Spleen (tissue), 13 donors: Measurements from ENCODE around the gene CACNB2. TPM values are rescaled to one million over a fixed set of nuclear protein-coding genes. Genes with fewer than 3 reads are reported as not detected.

ENCODE experiments used
- DNase-seq: peaks from one replicate; pipeline ENCODE4 v3.0.0-alpha.2; 2020
- H3K27ac ChIP-seq, 8 donors: fragments of 200-600 bp; sonication (generic) in 7 of 8; 1 replicate in 4 of 8; 2 replicates in 4 of 8; pipeline versions ENCODE4 v1.5.0 to v1.8.0; 2016 to 2021; ENCODE audit warnings: inconsistent platforms in 4 of 8, mild to moderate bottlenecking in 4 of 8, moderate library complexity in 1 of 8
- H3K27me3 ChIP-seq, 7 donors: fragments of 200-600 bp; sonication (generic) in 6 of 7; replicated peaks in 1 of 7; 1 replicate in 4 of 7; 2 replicates in 3 of 7; pipeline versions ENCODE4 v1.5.0 to v1.8.0; 2016 to 2021; ENCODE audit warnings: inconsistent platforms in 3 of 7, mild to moderate bottlenecking in 1 of 7
- H3K36me3 ChIP-seq, 6 donors: fragments of 200-600 bp; sonication (generic) in 5 of 6; 1 replicate in 4 of 6; 2 replicates in 2 of 6; pipeline versions ENCODE4 v1.5.0 to v1.8.0; 2016 to 2021; ENCODE audit warnings: inconsistent platforms in 2 of 6
- H3K4me1 ChIP-seq, 6 donors: fragments of 200-600 bp; sonication (generic) in 5 of 6; 1 replicate in 3 of 6; 2 replicates in 3 of 6; pipeline versions ENCODE4 v1.5.0 to v1.8.0; 2016 to 2021; ENCODE audit warnings: inconsistent platforms in 3 of 6
- H3K4me3 ChIP-seq, 8 donors: fragments of 200-600 bp; sonication (generic) in 7 of 8; 1 replicate in 4 of 8; 2 replicates in 4 of 8; pipeline versions ENCODE4 v1.5.0 to v1.8.0; 2016 to 2021; ENCODE audit warnings: inconsistent platforms in 4 of 8, mild to moderate bottlenecking in 4 of 8, moderate library complexity in 2 of 8
- H3K9me3 ChIP-seq, 8 donors: fragments of 200-600 bp; sonication (generic) in 7 of 8; 1 replicate in 4 of 8; 2 replicates in 4 of 8; pipeline versions ENCODE4 v1.5.0 to v1.8.0; 2016 to 2021; ENCODE audit warnings: inconsistent platforms in 4 of 8
- POLR2A ChIP-seq, 3 donors: fragments of 450-650 bp; IDR thresholded peaks; one replicate each; pipeline ENCODE4 v1.5.1; 2017; ENCODE audit warnings: antibody characterized with exemption in 3 of 3, mild to moderate bottlenecking in 1 of 3
- POLR2AphosphoS5 ChIP-seq, 3 donors: sonication (generic); formaldehyde crosslinking; IDR thresholded peaks; one replicate each; pipeline ENCODE4 v1.5.1; 2017; ENCODE audit warnings: antibody characterized with exemption in 3 of 3
- WGBS, 5 donors: extraction: QIAGEN DNeasy Blood & Tissue Kit in 3 of 5; methylation state at CpG; one replicate each; pipeline versions ENCODE4 v1.1.5 to v1.1.7; 2013 to 2018; 5-methylcytosine and 5-hydroxymethylcytosine counted together
- intact Hi-C: fragments of 100-400 bp; cut with DNase I; formaldehyde crosslinking; loops from one replicate; pipeline ENCODE4 v1.15.0; 2023; ENCODE audit warnings: low total_unique reads
- long read RNA-seq, 2 donors: transcript quantifications; one replicate each; lab custom pipeline, GENCODE V29; 2026
- polyA plus RNA-seq, 3 donors: library from polyadenylated mRNA; stranded (reverse); fragments of 200-250 nt; gene quantifications; one replicate each; pipeline ENCODE4 v1.2.1, GENCODE V29; 2013
- total RNA-seq, 7 donors: library from RNA; depleted of rRNA in 3 of 7; stranded (reverse); fragments of >200 nt in 3 of 7; fragmentation: NEBNext Ultra II Directional in 4 of 7; extraction: Animal tissue kit (Norgen Biotek cat#: 25700) in 4 of 7; gene quantifications; one replicate each; pipeline versions ENCODE4 v1.1.0 to v1.2.1, GENCODE V29; 2016 to 2021
- TF ChIP-seq, protein P1 (sequence below), 11 experiments: fragments of 200-600 bp in 7 of 11; fragments of 450-650 bp in 4 of 11; sonication (generic) in 4 of 11; IDR thresholded peaks in 8 of 11; conservative IDR thresholded peaks in 3 of 11; 1 replicate in 7 of 11; 2 replicates in 4 of 11; pipeline versions ENCODE4 v1.4.0 to v1.8.0; 2016 to 2021; ENCODE audit warnings: antibody characterized with exemption in 11 of 11, inconsistent platforms in 4 of 11, mild to moderate bottlenecking in 1 of 11
- donor health status: healthy with polysubstance abuse.
- donor health status: DM: no; HTN: no; CAD: no; lungs with moderate emphysema.
- donor health status: DM: no; HTN: no; CAD: no.
- donor health status: Bipolar disorder and iron deficiency.
- donor health status: healthy.
- donor health status: DM: no; HTN: no; CAD: no.
- donor health status: DM: yes; HTN: yes; CAD: no.

The CACNB2 gene
- under 1 TPM in 6 of 7 donors, not detected in 1; 0.35 to 0.79 (median 0.50) TPM for total RNA-seq
- under 1 TPM; 0.17 to 0.35 (median 0.20) TPM for polyA plus RNA-seq
- long read RNA-seq, donor 1: 0 reads
- long read RNA-seq, donor 2: 0 reads

DNA sequence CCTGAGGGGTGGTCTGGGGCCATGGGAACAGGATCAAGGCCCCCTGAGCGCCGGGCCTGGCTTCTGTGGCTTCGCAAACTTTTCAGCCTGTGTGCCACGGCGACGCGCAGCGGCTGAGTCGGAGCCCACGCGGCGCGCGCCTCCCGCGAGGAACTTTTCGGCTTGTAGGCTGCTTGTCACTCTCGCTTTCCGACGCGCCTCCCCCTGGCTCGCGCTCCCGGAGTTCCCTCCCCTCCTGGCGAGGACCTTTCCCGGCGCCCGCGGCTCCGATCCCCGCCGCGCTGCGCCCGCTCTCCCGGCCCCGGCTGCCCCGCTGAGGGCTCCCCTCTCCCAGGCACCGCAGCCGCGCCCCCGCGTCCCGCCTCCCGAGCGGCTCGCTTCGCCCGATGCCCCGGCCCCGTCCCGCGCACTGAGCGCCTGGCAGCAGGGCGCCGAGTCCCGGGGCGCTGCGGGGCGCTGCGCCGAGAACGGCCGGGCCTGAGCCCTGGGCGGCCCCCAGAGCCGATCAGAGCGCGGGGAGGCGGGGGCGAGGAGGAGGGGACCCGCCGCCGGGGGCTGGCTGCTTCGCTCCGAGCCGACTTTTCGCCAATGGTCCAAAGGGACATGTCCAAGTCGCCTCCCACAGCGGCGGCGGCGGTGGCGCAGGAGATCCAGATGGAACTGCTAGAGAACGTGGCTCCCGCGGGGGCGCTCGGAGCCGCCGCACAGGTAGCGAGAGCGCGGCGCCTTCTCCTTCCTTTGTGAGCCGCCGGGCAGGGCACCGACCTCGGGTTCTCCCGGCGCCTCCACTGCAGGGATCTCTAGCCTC, at the start of gene CACNB2:
CACNB2 (plus strand) TSS at position 276 of the 808 bp plus-strand sequence.
- Histone ChIP-seq H3K36me3 (no peaks in the 10 kb centered on the region), H3K27ac (no peak within 1 kb of the TSS), H3K4me3 (peak within 1 kb of the TSS in 7 of 8 donors; percentile 26 to 62 (median 34)), H3K27me3 (peaks cover 0 to 44% (median 29%) of the 10 kb centered on the region in 7 donors), H3K4me1 (peaks cover 0 to 18% (median 13%) of the 10 kb centered on the region in 6 donors), H3K9me3 (no peaks in the 10 kb centered on the region)
- 1 to 2% (median 1%) methylated on average over 27 to 100 of the region's 100 CpGs for WGBS, 5 donors
- no peak for DNase-seq
- intact Hi-C loops: no loop called here
- TF ChIP-seq, protein P1, sequence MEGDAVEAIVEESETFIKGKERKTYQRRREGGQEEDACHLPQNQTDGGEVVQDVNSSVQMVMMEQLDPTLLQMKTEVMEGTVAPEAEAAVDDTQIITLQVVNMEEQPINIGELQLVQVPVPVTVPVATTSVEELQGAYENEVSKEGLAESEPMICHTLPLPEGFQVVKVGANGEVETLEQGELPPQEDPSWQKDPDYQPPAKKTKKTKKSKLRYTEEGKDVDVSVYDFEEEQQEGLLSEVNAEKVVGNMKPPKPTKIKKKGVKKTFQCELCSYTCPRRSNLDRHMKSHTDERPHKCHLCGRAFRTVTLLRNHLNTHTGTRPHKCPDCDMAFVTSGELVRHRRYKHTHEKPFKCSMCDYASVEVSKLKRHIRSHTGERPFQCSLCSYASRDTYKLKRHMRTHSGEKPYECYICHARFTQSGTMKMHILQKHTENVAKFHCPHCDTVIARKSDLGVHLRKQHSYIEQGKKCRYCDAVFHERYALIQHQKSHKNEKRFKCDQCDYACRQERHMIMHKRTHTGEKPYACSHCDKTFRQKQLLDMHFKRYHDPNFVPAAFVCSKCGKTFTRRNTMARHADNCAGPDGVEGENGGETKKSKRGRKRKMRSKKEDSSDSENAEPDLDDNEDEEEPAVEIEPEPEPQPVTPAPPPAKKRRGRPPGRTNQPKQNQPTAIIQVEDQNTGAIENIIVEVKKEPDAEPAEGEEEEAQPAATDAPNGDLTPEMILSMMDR (IDR thresholded peaks at IDR 0.05 in 8 of 11, conservative IDR thresholded peaks at IDR 0.05 in 3 of 11): no peak
- TF ChIP-seq POLR2A (IDR thresholded peaks at IDR 0.05) (no peak), POLR2AphosphoS5 (IDR thresholded peaks at IDR 0.05) (no peak)

DNA sequence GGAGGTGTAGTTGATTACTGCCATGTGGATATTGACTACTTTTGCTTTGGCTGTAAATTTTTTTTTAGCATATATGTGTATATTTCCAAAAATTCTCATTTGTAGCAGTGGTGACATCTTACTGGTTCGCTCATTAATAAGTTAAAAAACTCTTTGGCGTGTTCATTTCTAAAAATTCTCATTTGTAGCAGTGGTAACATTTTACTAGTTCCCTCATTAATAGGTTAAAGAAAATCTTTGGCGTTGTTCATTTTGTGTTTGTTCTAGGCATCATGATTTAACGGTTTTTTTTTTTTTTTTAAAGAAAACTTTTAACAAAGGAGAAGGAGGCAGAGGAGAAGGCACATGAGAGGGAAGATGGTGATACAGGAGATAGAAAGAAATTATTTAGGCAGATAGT, 45.9 kb upstream of the CACNB2 start:
- WGBS, 5 donors: 84 to 95% (median 87%) methylated on average over 4 of the region's 4 CpGs
- H3K27ac ChIP-seq: no peak overlapping the region

DNA sequence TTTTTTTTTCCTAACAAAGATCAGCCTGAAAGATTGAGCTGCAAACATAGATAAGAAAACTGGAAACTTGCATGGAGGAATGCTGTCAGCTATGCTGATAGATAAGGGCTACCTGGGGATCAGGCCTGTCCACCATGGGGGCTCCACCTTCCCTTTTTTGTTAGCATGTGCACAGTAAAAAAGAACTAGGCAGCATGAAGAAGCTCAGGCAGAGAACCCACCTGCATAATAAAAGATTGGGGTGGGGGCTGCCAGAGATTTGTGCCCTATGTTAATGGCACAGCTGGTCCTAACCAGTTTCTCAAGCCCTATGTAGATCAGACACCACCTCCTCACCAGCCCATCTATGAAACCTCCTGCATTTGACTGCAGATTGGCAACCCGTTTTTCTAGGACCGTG, 45.4 kb upstream of the CACNB2 start:
- Histone ChIP-seq H3K36me3 (no peaks in the 10 kb centered on the region), H3K4me1 (no peaks in the 10 kb centered on the region), H3K9me3 (no peaks in the 10 kb centered on the region), H3K4me3 (no peak overlapping the region), H3K27ac (no peak overlapping the region), H3K27me3 (no peaks in the 10 kb centered on the region)
- no peak for TF ChIP-seq POLR2AphosphoS5 (IDR thresholded peaks at IDR 0.05)
- no peak for TF ChIP-seq POLR2A (IDR thresholded peaks at IDR 0.05)
- TF ChIP-seq, protein P1 (IDR thresholded peaks at IDR 0.05 in 8 of 11, conservative IDR thresholded peaks at IDR 0.05 in 3 of 11): no peak
- no peak for DNase-seq
- 85 to 95% (median 91%) methylated on average over 2 of the region's 2 CpGs for WGBS, 5 donors
- intact Hi-C loops: no loop called here

More for the DNA sequence above, 45.9 kb upstream of the CACNB2 start:
- Histone ChIP-seq H3K9me3 (no peaks in the 10 kb centered on the region), H3K27me3 (no peaks in the 10 kb centered on the region), H3K4me1 (no peaks in the 10 kb centered on the region), H3K36me3 (no peaks in the 10 kb centered on the region), H3K4me3 (no peak overlapping the region)
- intact Hi-C loops: no loop called here
- no peak for DNase-seq
- TF ChIP-seq, protein P1 (IDR thresholded peaks at IDR 0.05 in 8 of 11, conservative IDR thresholded peaks at IDR 0.05 in 3 of 11): no peak
- TF ChIP-seq POLR2A (IDR thresholded peaks at IDR 0.05) (no peak), POLR2AphosphoS5 (IDR thresholded peaks at IDR 0.05) (no peak)

DNA sequence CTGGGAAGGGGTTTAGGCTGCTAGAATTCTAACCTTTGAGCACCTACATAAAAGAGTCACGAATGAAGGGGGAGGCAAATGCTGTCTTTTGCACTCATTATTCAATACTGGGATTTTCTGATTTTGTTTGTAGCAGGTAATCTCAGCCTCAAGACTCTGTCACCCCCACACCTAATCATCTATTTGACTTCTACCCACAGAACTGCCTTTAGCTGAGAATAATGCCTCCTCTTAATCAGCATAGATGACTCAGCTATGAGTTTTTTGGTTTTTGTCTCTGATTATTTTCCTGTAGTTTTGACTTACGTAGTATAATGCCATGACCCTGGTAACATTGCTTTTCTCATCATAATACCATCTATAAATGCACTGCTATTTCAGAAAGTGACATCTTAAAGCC, 42.7 kb upstream of the CACNB2 start:
- WGBS, 5 donors: 73 to 93% (median 83%) methylated on average over 2 of the region's 2 CpGs
- Histone ChIP-seq H3K27me3 (no peaks in the 10 kb centered on the region), H3K4me3 (no peak overlapping the region), H3K9me3 (no peaks in the 10 kb centered on the region), H3K4me1 (no peaks in the 10 kb centered on the region), H3K36me3 (no peaks in the 10 kb centered on the region), H3K27ac (no peak overlapping the region)
- DNase-seq: no peak
- TF ChIP-seq, protein P1 (IDR thresholded peaks at IDR 0.05 in 8 of 11, conservative IDR thresholded peaks at IDR 0.05 in 3 of 11): no peak
- no peak for TF ChIP-seq POLR2A (IDR thresholded peaks at IDR 0.05)
- no peak for TF ChIP-seq POLR2AphosphoS5 (IDR thresholded peaks at IDR 0.05)
- intact Hi-C loops: no loop called here
